Bronchial epithelial cell (primary cell): Measurements from ENCODE around the gene NUDT22. TPM values are rescaled to one million over a fixed set of nuclear protein-coding genes. Genes with fewer than 3 reads are reported as not detected.

Experiments used
- DNase-seq: peaks from one replicate; pipeline ENCODE4 v3.0.0-alpha.2; 2010; ENCODE audit warnings: low read depth
- FAIRE-seq: peaks from 2 replicates; lab custom pipeline; 2011; peaks lifted over from hg19 to GRCh38; lab: Jason Lieb, UNC
- H3K27me3 ChIP-seq: 2 replicates; pipeline ENCODE4 v1.5.1; 2011; ENCODE audit warnings: low read length; ENCODE audit not compliant: control insufficient read depth, insufficient read depth
- H3K36me3 ChIP-seq: 2 replicates; pipeline ENCODE4 v1.5.1; 2011; ENCODE audit warnings: low read length; ENCODE audit not compliant: control insufficient read depth, insufficient read depth
- H3K4me3 ChIP-seq: 2 replicates; pipeline ENCODE4 v1.5.1; 2011; ENCODE audit warnings: mild to moderate bottlenecking, low read depth, low read length, control low read depth
- total RNA-seq: library from RNA; depleted of rRNA; stranded (reverse); fragments of >200 nt; gene quantifications from 2 replicates; pipeline ENCODE4 v1.2.1, GENCODE V29; 2014
- TF ChIP-seq, protein P1 (sequence below): IDR thresholded peaks from 2 replicates; pipeline ENCODE4 v1.5.1; 2011; ENCODE audit warnings: mild to moderate bottlenecking, moderate library complexity, low read length, control low read depth, inconsistent platforms; ENCODE audit not compliant: insufficient read depth, severe bottlenecking

NUDT22 gene
- total RNA-seq, 1 donor from 2014 or later = 57.9 TPM

DNA sequence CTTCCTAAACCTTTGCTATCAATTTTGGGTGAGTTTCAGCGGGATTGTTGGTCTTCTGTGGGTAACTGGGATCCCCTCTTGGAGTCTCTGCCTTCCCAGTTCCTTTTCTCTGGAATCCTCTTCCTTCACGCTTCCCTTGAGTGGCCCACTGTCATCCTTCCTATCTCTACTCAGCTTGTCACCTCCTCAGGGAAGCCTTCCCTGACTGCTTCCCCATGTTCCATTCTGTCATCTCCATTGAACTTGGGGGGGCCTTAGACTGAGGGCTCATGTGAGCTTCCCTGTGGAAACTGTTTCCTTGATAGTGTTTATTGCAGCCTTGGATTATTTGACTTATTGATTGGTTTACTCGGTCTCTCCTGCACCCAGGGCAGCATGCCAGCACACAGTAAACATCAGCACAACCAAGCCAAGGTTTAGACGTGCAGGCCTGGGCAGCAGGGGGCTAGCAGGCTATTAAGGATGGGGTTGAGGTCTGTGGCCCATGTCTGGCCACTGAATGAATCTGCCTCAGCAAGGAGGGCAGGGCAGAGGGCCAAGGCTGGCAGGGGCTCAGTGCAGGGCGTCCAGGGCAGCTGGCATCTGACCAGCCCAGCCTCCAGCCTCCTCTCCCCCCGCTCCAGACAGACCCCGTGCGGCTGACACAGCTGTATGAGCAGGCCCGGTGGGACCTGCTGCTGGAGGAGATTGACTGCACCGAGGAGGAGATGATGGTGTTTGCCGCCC is 7.3 kb upstream of the NUDT22 start:
- H3K27me3 ChIP-seq = no peaks in the 10 kb centered on the region
- TF ChIP-seq, protein P1, sequence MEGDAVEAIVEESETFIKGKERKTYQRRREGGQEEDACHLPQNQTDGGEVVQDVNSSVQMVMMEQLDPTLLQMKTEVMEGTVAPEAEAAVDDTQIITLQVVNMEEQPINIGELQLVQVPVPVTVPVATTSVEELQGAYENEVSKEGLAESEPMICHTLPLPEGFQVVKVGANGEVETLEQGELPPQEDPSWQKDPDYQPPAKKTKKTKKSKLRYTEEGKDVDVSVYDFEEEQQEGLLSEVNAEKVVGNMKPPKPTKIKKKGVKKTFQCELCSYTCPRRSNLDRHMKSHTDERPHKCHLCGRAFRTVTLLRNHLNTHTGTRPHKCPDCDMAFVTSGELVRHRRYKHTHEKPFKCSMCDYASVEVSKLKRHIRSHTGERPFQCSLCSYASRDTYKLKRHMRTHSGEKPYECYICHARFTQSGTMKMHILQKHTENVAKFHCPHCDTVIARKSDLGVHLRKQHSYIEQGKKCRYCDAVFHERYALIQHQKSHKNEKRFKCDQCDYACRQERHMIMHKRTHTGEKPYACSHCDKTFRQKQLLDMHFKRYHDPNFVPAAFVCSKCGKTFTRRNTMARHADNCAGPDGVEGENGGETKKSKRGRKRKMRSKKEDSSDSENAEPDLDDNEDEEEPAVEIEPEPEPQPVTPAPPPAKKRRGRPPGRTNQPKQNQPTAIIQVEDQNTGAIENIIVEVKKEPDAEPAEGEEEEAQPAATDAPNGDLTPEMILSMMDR = no peak
- H3K36me3 ChIP-seq = peaks cover 12% of the 10 kb centered on the region
- FAIRE-seq (no peak), DNase-seq (no peak)
- no peak overlapping the region for H3K4me3 ChIP-seq

DNA sequence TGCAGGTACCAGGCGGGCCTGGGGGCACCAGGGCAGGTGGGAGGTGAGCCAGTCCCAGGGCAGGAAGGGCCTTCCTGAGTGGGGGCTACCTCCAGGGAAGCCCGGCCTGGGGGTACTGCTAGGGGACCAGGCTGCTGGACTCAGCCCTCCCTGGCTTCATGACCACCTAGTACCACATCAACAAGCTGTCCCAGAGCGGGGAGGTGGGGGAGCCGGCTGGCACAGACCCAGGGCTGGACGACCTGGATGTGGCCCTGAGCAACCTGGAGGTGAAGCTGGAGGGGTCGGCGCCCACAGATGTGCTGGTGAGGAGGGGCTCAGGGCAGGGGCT is 6.8 kb upstream of the NUDT22 start:
- no peak for FAIRE-seq
- no peaks in the 10 kb centered on the region for H3K27me3 ChIP-seq
- H3K4me3 ChIP-seq = no peak overlapping the region
- peaks cover 13% of the 10 kb centered on the region for H3K36me3 ChIP-seq
- no peak for DNase-seq
- TF ChIP-seq, protein P1 = no peak

DNA sequence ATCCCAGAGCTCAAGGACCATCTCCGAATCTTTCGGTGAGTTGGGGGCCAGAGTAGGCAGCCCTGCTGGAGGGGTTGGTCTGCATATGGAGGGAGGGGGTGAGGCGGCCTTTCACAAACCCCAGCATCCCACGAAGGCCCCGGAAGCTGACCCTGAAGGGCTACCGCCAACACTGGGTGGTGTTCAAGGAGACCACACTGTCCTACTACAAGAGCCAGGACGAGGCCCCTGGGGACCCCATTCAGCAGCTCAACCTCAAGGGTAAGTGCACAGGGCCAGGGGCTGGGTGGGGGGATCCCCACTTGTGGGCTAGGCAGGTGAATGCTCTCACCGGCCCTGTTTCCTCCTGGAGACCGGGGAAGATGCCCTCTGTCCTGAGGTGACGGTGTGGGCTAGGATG is 6.3 kb upstream of the NUDT22 start:
- no peak for FAIRE-seq
- Histone ChIP-seq H3K4me3 (no peak overlapping the region), H3K36me3 (peaks cover 13% of the 10 kb centered on the region), H3K27me3 (no peaks in the 10 kb centered on the region)
- DNase-seq = no peak
- TF ChIP-seq, protein P1 = no peak

DNA sequence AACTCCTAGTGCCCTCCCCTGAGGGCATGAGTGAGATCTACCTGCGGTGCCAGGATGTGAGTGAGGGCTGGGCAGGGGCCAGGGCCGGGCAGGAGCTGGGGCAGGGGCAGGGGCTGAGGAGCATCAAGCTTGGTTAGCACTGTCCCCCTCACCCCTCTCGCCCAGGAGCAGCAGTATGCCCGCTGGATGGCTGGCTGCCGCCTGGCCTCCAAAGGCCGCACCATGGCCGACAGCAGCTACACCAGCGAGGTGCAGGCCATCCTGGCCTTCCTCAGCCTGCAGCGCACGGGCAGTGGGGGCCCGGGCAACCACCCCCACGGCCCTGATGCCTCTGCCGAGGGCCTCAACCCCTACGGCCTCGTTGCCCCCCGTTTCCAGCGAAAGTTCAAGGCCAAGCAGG is 5.8 kb upstream of the NUDT22 start:
- no peaks in the 10 kb centered on the region for H3K27me3 ChIP-seq
- TF ChIP-seq, protein P1 = no peak
- no peak overlapping the region for H3K4me3 ChIP-seq
- peaks cover 13% of the 10 kb centered on the region for H3K36me3 ChIP-seq
- DNase-seq (no peak), FAIRE-seq (no peak)

DNA sequence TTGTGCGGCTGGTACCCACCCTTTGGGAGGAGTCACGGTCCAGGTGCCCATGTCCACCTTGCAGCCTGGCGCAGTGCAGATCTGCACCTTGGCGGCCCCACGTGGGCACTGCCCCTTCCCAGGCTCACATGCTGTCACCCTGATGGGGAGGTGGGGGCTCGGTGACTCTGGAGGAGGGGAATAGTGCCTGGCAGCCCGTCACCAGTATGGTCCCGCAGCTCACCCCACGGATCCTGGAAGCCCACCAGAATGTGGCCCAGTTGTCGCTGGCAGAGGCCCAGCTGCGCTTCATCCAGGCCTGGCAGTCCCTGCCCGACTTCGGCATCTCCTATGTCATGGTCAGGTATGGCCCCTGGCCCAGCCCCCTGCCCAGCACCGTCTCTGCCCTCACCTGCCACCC is 5.3 kb upstream of the NUDT22 start:
- DNase-seq (no peak), FAIRE-seq (no peak)
- Histone ChIP-seq H3K36me3 (peaks cover 13% of the 10 kb centered on the region), H3K27me3 (no peaks in the 10 kb centered on the region), H3K4me3 (no peak overlapping the region)
- TF ChIP-seq, protein P1 = no peak

DNA sequence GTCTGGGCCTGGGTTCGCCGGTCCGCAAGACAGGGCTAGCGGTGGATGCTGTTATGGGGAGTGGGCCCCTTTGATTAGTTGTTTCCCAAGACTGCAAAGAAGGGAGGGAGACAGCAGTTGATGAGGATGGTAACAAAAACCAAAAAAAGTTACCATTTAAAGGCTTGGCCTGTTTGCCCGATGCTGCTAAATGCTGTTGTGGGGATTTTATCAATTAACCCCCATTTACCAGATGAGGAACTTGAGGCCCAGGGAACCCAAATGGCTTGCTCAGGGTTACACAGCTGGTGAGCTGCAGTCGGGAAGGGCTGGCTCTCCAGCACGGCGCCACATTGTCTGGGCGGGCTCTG is 3.4 kb upstream of the NUDT22 start:
- TF ChIP-seq, protein P1 = no peak
- FAIRE-seq (no peak), DNase-seq (no peak)
- H3K36me3 ChIP-seq = peaks cover 13% of the 10 kb centered on the region
- H3K4me3 ChIP-seq = no peak overlapping the region
- H3K27me3 ChIP-seq = no peaks in the 10 kb centered on the region
